Right atrium auricular region (tissue), 2 donors: Measurements from ENCODE around the gene TPGS1. TPM values are rescaled to one million over a fixed set of nuclear protein-coding genes. Genes with fewer than 3 reads are reported as not detected.

ENCODE experiments used
- DNase-seq: peaks from one replicate; pipeline ENCODE4 v3.0.0-alpha.2; 2019; ENCODE audit warnings: low spot score
- H3K27ac ChIP-seq, 2 donors: fragments of 200-600 bp; sonication (generic); 1 replicate in 1 of 2; 2 replicates in 1 of 2; pipeline ENCODE4 v1.5.1; 2016 to 2019
- H3K27me3 ChIP-seq, 2 donors: fragments of 200-600 bp; sonication (generic); one replicate each; pipeline versions ENCODE4 v1.5.1 to v1.6.0; 2017 to 2019
- H3K36me3 ChIP-seq: fragments of 200-600 bp; sonication (generic); one replicate; pipeline ENCODE4 v1.5.1; 2016
- H3K4me1 ChIP-seq, 2 donors: fragments of 200-600 bp; sonication (generic); one replicate each; pipeline versions ENCODE4 v1.5.1 to v1.6.0; 2017 to 2019
- H3K4me3 ChIP-seq, 2 donors: fragments of 200-600 bp; sonication (generic); 1 replicate in 1 of 2; 2 replicates in 1 of 2; pipeline ENCODE4 v1.5.1; 2017 to 2019; ENCODE audit warnings: mild to moderate bottlenecking in 1 of 2, moderate library complexity in 1 of 2
- H3K9me3 ChIP-seq, 2 donors: fragments of 200-600 bp; sonication (generic); one replicate each; pipeline ENCODE4 v1.5.1; 2019
- total RNA-seq, 2 donors: library from RNA; depleted of rRNA; stranded (reverse); fragments of >200 nt; gene quantifications; one replicate each; pipeline ENCODE4 v1.1.0, GENCODE V29; 2016
- TF ChIP-seq, protein P1 (sequence below), 2 donors: fragments of 200-600 bp; sonication (generic); IDR thresholded peaks; one replicate each; pipeline ENCODE4 v1.5.1; 2019; ENCODE audit warnings: antibody characterized with exemption in 2 of 2

TPGS1 gene
- total RNA-seq, 2 donors from 2014 or later, result 30.3 to 33.2 TPM

DNA sequence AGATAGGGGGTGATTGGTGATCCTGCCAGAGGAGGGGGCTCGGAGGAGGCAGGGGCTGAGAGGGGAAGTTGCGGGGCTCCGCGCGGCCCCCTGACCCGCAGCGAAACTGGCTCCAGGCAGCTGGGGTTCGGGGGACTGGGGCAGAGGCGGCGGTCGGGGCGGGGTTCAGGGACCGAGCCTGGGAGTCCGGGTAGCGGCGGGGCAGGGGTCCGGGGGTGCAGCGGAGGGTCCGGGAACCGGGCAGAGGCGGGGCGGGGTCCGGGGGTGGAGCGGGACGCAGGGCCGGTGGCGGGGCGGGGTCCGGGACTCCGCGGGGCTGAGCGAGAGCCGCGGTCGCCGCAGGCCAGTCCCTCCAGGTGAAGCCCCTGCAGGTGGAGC, 9.8 kb upstream of the TPGS1 start:
- H3K4me3 ChIP-seq, result peak overlapping the region in 1 of 2 donors; percentile 11
- no peaks in the 10 kb centered on the region for H3K9me3 ChIP-seq
- H3K4me1 ChIP-seq, result peaks cover 0 to 21% of the 10 kb centered on the region in 2 donors
- no peaks in the 10 kb centered on the region for H3K36me3 ChIP-seq
- TF ChIP-seq, protein P1, sequence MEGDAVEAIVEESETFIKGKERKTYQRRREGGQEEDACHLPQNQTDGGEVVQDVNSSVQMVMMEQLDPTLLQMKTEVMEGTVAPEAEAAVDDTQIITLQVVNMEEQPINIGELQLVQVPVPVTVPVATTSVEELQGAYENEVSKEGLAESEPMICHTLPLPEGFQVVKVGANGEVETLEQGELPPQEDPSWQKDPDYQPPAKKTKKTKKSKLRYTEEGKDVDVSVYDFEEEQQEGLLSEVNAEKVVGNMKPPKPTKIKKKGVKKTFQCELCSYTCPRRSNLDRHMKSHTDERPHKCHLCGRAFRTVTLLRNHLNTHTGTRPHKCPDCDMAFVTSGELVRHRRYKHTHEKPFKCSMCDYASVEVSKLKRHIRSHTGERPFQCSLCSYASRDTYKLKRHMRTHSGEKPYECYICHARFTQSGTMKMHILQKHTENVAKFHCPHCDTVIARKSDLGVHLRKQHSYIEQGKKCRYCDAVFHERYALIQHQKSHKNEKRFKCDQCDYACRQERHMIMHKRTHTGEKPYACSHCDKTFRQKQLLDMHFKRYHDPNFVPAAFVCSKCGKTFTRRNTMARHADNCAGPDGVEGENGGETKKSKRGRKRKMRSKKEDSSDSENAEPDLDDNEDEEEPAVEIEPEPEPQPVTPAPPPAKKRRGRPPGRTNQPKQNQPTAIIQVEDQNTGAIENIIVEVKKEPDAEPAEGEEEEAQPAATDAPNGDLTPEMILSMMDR (IDR thresholded peaks at IDR 0.05), result no peak
- no peak overlapping the region for H3K27ac ChIP-seq
- no peak for DNase-seq
- H3K27me3 ChIP-seq, result peaks cover 8 to 21% of the 10 kb centered on the region in 2 donors

DNA sequence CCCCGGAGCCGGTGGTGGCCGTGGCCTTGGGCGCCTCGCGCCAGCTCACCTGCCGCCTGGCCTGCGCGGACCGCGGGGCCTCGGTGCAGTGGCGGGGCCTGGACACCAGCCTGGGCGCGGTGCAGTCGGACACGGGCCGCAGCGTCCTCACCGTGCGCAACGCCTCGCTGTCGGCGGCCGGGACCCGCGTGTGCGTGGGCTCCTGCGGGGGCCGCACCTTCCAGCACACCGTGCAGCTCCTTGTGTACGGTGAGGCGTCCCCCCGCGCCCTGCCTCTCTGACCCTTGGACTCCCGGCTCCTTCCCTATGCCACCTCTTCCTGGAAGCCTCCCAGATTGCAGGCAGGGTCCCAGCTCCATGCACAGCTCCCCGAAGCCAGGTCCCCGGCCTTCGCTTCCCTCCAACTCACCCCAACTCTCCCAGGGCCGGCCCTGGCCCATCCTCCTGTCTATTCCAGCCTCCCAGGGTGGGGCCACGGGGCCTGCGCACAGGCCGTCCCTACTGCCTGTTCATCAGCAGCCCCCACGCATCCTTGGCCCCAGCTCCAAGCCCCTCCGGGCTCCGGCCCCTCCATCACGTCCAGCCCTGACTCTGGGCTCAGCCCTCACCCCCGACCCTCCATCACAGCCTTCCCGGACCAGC, 9.3 kb upstream of the TPGS1 start:
- Histone ChIP-seq H3K27me3 (peaks cover 8 to 21% of the 10 kb centered on the region in 2 donors), H3K27ac (no peak overlapping the region), H3K9me3 (no peaks in the 10 kb centered on the region), H3K4me1 (peaks cover 0 to 21% of the 10 kb centered on the region in 2 donors), H3K4me3 (peak overlapping the region in 1 of 2 donors; percentile 11), H3K36me3 (no peaks in the 10 kb centered on the region)
- TF ChIP-seq, protein P1 (IDR thresholded peaks at IDR 0.05), result no peak
- DNase-seq, result no peak

DNA sequence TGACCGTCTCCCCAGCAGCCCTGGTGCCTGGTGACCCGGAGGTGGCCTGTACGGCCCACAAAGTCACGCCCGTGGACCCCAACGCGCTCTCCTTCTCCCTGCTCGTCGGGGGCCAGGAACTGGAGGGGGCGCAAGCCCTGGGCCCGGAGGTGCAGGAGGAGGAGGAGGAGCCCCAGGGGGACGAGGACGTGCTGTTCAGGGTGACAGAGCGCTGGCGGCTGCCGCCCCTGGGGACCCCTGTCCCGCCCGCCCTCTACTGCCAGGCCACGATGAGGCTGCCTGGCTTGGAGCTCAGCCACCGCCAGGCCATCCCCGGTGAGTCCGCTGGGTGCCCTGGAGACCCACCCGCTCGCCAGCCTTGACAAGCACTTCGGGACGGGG, 8.8 kb upstream of the TPGS1 start:
- H3K9me3 ChIP-seq, result no peaks in the 10 kb centered on the region
- peaks cover 0 to 21% of the 10 kb centered on the region in 2 donors for H3K4me1 ChIP-seq
- no peak for DNase-seq
- H3K36me3 ChIP-seq, result no peaks in the 10 kb centered on the region
- no peak overlapping the region for H3K27ac ChIP-seq
- no peak overlapping the region for H3K4me3 ChIP-seq
- H3K27me3 ChIP-seq, result peaks cover 8 to 21% of the 10 kb centered on the region in 2 donors
- TF ChIP-seq, protein P1 (IDR thresholded peaks at IDR 0.05), result no peak

DNA sequence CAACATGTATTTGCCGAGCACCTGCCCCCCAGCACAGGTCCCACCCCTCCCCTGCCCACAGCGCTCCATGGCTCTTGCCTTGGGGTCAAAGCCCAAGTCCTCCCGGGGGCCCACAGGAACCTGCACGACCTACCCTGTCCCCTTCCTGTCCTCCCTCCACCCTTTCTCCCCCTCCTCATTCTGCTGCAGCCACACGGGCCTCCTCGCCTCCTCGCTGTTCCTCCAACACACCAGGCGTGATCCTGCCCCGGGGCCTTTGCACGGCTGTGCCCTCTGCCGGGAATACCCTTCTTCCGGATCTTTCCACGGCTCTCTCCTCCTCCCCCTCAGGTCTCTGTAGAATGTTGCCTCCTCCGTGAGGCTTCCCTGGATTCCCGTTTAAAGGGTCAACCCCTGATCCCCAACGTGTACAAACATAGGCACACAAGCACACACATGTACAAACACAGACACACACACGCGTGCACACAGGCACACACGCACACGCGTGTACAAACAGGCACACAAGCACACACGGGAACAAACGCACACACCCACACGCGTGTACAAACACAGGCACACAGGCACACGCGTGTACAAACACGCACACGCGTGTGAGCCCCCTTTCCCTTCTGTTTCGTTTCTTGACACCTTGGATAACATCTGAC, 8.2 kb upstream of the TPGS1 start:
- no peak overlapping the region for H3K4me3 ChIP-seq
- no peaks in the 10 kb centered on the region for H3K9me3 ChIP-seq
- DNase-seq, result no peak
- TF ChIP-seq, protein P1 (IDR thresholded peaks at IDR 0.05), result no peak
- no peaks in the 10 kb centered on the region for H3K36me3 ChIP-seq
- H3K27ac ChIP-seq, result no peak overlapping the region
- peaks cover 0 to 21% of the 10 kb centered on the region in 2 donors for H3K4me1 ChIP-seq
- peaks cover 8 to 21% of the 10 kb centered on the region in 2 donors for H3K27me3 ChIP-seq

DNA sequence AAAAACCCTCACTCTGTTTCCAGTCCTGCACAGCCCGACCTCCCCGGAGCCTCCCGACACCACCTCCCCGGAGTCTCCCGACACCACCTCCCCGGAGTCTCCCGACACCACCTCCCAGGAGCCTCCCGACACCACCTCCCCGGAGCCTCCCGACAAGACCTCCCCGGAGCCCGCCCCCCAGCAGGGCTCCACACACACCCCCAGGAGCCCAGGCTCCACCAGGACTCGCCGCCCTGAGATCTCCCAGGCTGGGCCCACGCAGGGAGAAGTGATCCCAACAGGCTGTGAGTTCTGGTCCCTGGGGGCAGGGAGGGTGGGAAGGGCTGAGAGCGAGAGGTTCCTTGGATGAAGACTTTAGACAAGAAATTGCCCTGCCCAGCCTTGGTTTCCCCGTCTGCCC, 5.7 kb upstream of the TPGS1 start:
- DNase-seq, result no peak
- no peaks in the 10 kb centered on the region for H3K9me3 ChIP-seq
- peaks cover 0 to 20% of the 10 kb centered on the region in 2 donors for H3K4me1 ChIP-seq

More for the DNA sequence above, 5.7 kb upstream of the TPGS1 start:
- Histone ChIP-seq H3K27me3 (peaks cover 8 to 15% of the 10 kb centered on the region in 2 donors), H3K27ac (no peak overlapping the region), H3K36me3 (no peaks in the 10 kb centered on the region), H3K4me3 (no peak overlapping the region)
- TF ChIP-seq, protein P1 (IDR thresholded peaks at IDR 0.05), result no peak
